H1 (cell line): Measurements from ENCODE around the gene MYH6. TPM values are rescaled to one million over a fixed set of nuclear protein-coding genes. Genes with fewer than 3 reads are reported as not detected.

Source experiments
- CTCF ChIA-PET: fragments of 300-600 bp; sonication (Branson Sonifier 250); formaldehyde crosslinking; loops from one replicate; lab custom pipeline; 2021; ENCODE audit not compliant: partially characterized antibody; lab: Charles Lee
- POLR2A ChIA-PET: fragments of 300-600 bp; sonication (Branson Sonifier 250); formaldehyde crosslinking; loops from one replicate; lab custom pipeline; 2021; ENCODE audit warnings: inconsistent platforms; ENCODE audit not compliant: partially characterized antibody; lab: Charles Lee
- DNase-seq, 2 experiments: peaks; one replicate each; pipeline versions ENCODE4 v3.0.0 to v3.0.0-alpha.2; 2010 to 2022; ENCODE audit warnings: low spot score in 2 of 2, low read depth in 1 of 2, mixed read lengths in 1 of 2
- FAIRE-seq: peaks from 2 replicates; lab custom pipeline; 2011; peaks lifted over from hg19 to GRCh38; lab: Jason Lieb, UNC
- H2AFZ ChIP-seq: 2 replicates; pipeline ENCODE4 v1.8.1; 2012; ENCODE audit warnings: low read length, inconsistent platforms
- H2AK5ac ChIP-seq: 2 replicates; pipeline ENCODE4 v1.6.1; 2013; ENCODE audit warnings: low read depth, low read length
- H2BK120ac ChIP-seq: replicated peaks from 2 replicates; pipeline ENCODE3; 2013; ENCODE audit warnings: low read depth, low read length, inconsistent platforms
- H2BK12ac ChIP-seq: 2 replicates; pipeline ENCODE4 v1.6.1; 2013; ENCODE audit warnings: low read depth, low read length
- H2BK15ac ChIP-seq: 2 replicates; pipeline ENCODE4 v1.6.1; 2013; ENCODE audit warnings: low read length
- H2BK20ac ChIP-seq: 2 replicates; pipeline ENCODE4 v1.6.1; 2013; ENCODE audit warnings: low read length
- H2BK5ac ChIP-seq: 2 replicates; pipeline ENCODE4 v1.6.1; 2013; ENCODE audit warnings: low read depth, low read length
- H3K14ac ChIP-seq: 2 replicates; pipeline ENCODE4 v1.6.1; 2013; ENCODE audit warnings: inconsistent platforms; ENCODE audit not compliant: insufficient read length
- H3K18ac ChIP-seq: 2 replicates; pipeline ENCODE4 v1.6.1; 2013; ENCODE audit warnings: low read length; ENCODE audit errors: extremely low read depth
- H3K23ac ChIP-seq: 2 replicates; pipeline ENCODE4 v1.6.1; 2013; ENCODE audit warnings: inconsistent platforms; ENCODE audit not compliant: insufficient read length
- H3K23me2 ChIP-seq: 2 replicates; pipeline ENCODE4 v1.6.1; 2013; ENCODE audit warnings: low read depth, low read length
- H3K27ac ChIP-seq: 2 replicates; pipeline ENCODE4 v1.6.1; 2011; ENCODE audit warnings: low read depth, low read length, inconsistent platforms
- H3K27me3 ChIP-seq, 4 experiments: replicated peaks in 1 of 4; 1 replicate in 1 of 4; 2 replicates in 3 of 4; pipeline versions ENCODE4 v1.6.1 to v1.8.1; 2011 to 2013; ENCODE audit warnings: low read length in 3 of 4, mild to moderate bottlenecking in 3 of 4, inconsistent platforms in 2 of 4, mixed read lengths in 2 of 4, moderate library complexity in 1 of 4; ENCODE audit not compliant: control insufficient read depth in 3 of 4, insufficient read depth in 3 of 4; ENCODE audit errors: extremely low read depth in 1 of 4
- H3K36me3 ChIP-seq, 4 experiments: 2 replicates each; pipeline versions ENCODE4 v1.6.1 to v1.8.1; 2011 to 2013; ENCODE audit warnings: mild to moderate bottlenecking in 4 of 4, low read length in 3 of 4, moderate library complexity in 2 of 4, control low read depth in 1 of 4, inconsistent platforms in 1 of 4; ENCODE audit not compliant: insufficient read depth in 4 of 4, control insufficient read depth in 2 of 4
- H3K4ac ChIP-seq: replicated peaks from 2 replicates; pipeline ENCODE3; 2013; ENCODE audit warnings: low read length, low read depth, mixed read lengths, inconsistent platforms; ENCODE audit not compliant: insufficient read length
- H3K4me1 ChIP-seq, 4 experiments: replicated peaks in 1 of 4; 1 replicate in 1 of 4; 2 replicates in 3 of 4; pipeline versions ENCODE4 v1.6.1 to v1.8.1; 2011 to 2013; ENCODE audit warnings: low read length in 3 of 4, inconsistent platforms in 2 of 4, mixed read lengths in 1 of 4; ENCODE audit not compliant: insufficient read depth in 4 of 4, control insufficient read depth in 3 of 4
- H3K4me2 ChIP-seq, 2 experiments: 2 replicates each; pipeline versions ENCODE4 v1.6.1 to v1.8.1; 2011 to 2013; ENCODE audit warnings: low read depth in 2 of 2, low read length in 2 of 2, control low read depth in 1 of 2, inconsistent platforms in 1 of 2, mild to moderate bottlenecking in 1 of 2; ENCODE audit not compliant: insufficient read depth in 1 of 2
- H3K4me3 ChIP-seq, 4 experiments: fragments of 200-600, 300-600 bp in 1 of 4; sonication (generic), shearing (Covaris generic), sonication (Bioruptor Twin) in 1 of 4; 2 replicates each; pipeline versions ENCODE4 v1.5.1 to v1.8.1; 2011 to 2016; ENCODE audit warnings: low read length in 4 of 4, low read depth in 3 of 4, control low read depth in 2 of 4, inconsistent platforms in 2 of 4, mild to moderate bottlenecking in 2 of 4, mixed read lengths in 1 of 4, moderate library complexity in 1 of 4; ENCODE audit not compliant: insufficient read depth in 2 of 4; ENCODE audit errors: extremely low read depth in 1 of 4
- H3K56ac ChIP-seq: replicated peaks from 2 replicates; pipeline ENCODE3; 2013; ENCODE audit warnings: low read depth, mild to moderate bottlenecking, mixed read lengths, low read length, inconsistent platforms; ENCODE audit not compliant: insufficient read length
- H3K79me1 ChIP-seq: 2 replicates; pipeline ENCODE4 v1.6.1; 2013; ENCODE audit warnings: low read depth, low read length, control low read depth
- H3K79me2 ChIP-seq, 2 experiments: 2 replicates each; pipeline versions ENCODE4 v1.6.1 to v1.8.1; 2012 to 2013; ENCODE audit warnings: low read length in 2 of 2, mild to moderate bottlenecking in 2 of 2, inconsistent platforms in 1 of 2; ENCODE audit not compliant: insufficient read depth in 2 of 2, control insufficient read depth in 1 of 2
- H3K9ac ChIP-seq, 4 experiments: replicated peaks in 1 of 4; 1 replicate in 1 of 4; 2 replicates in 3 of 4; pipeline versions ENCODE4 v1.6.1 to v1.8.1; 2011 to 2013; ENCODE audit warnings: low read depth in 3 of 4, low read length in 3 of 4, control low read depth in 2 of 4, mild to moderate bottlenecking in 2 of 4, moderate library complexity in 2 of 4, inconsistent platforms in 1 of 4; ENCODE audit errors: extremely low read depth in 1 of 4
- H3K9me3 ChIP-seq, 2 experiments: 2 replicates each; pipeline versions ENCODE4 v1.6.1 to v1.8.1; 2012 to 2013; ENCODE audit warnings: mild to moderate bottlenecking in 2 of 2, moderate library complexity in 2 of 2, control low read depth in 1 of 2, inconsistent platforms in 1 of 2, low read depth in 1 of 2, low read length in 1 of 2, mixed read lengths in 1 of 2; ENCODE audit not compliant: insufficient read depth in 2 of 2
- H4K20me1 ChIP-seq, 2 experiments: replicated peaks in 1 of 2; 2 replicates each; pipeline versions ENCODE3 to v1.8.1; 2011 to 2013; ENCODE audit warnings: inconsistent platforms in 2 of 2, low read length in 2 of 2, mild to moderate bottlenecking in 1 of 2; ENCODE audit not compliant: insufficient read depth in 2 of 2, control insufficient read depth in 1 of 2
- H4K5ac ChIP-seq: 2 replicates; pipeline ENCODE4 v1.6.1; 2013; ENCODE audit warnings: low read length, low read depth, mixed read lengths, inconsistent platforms; ENCODE audit not compliant: insufficient read length
- H4K8ac ChIP-seq: 2 replicates; pipeline ENCODE4 v1.8.0; 2013; ENCODE audit warnings: mild to moderate bottlenecking, moderate library complexity, low read length, inconsistent platforms; ENCODE audit not compliant: insufficient read depth; ENCODE audit errors: extremely low read depth
- H4K91ac ChIP-seq: replicated peaks from 2 replicates; pipeline ENCODE3; 2013; ENCODE audit warnings: low read length, mixed read lengths, inconsistent platforms; ENCODE audit not compliant: insufficient read length
- ASH2L ChIP-seq: fragments of 200-600, 300-600 bp; sonication (generic); IDR thresholded peaks from one replicate; pipeline ENCODE4 v1.7.1; 2017; ENCODE audit warnings: low read length
- CHD1 ChIP-seq: IDR thresholded peaks from 2 replicates; pipeline ENCODE4 v1.6.1; 2012; ENCODE audit warnings: low read depth, low read length, improper control_type of control experiment
- FOSL1 ChIP-seq: IDR thresholded peaks from 2 replicates; pipeline ENCODE4 v1.6.1; 2011; ENCODE audit warnings: mild to moderate bottlenecking, low read depth, low read length, moderate library complexity; ENCODE audit not compliant: insufficient read depth
- GABPA ChIP-seq: IDR thresholded peaks from 2 replicates; pipeline ENCODE4 v1.6.1; 2011; ENCODE audit warnings: mild to moderate bottlenecking, low read length, moderate library complexity, borderline replicate concordance; ENCODE audit not compliant: insufficient read depth
- HDAC2 ChIP-seq, 2 experiments: fragments of 300-600 bp in 1 of 2; sonication (generic) in 1 of 2; IDR thresholded peaks; 2 replicates each; pipeline ENCODE4 v1.6.1; 2011 to 2012; ENCODE audit warnings: low read depth in 2 of 2, low read length in 2 of 2, mild to moderate bottlenecking in 2 of 2, moderate library complexity in 2 of 2, borderline replicate concordance in 1 of 2, inconsistent platforms in 1 of 2
- JUND ChIP-seq: IDR thresholded peaks from 2 replicates; pipeline ENCODE4 v1.6.1; 2011; ENCODE audit warnings: mild to moderate bottlenecking, improper control_type of control experiment, low read length
- KDM5A ChIP-seq: fragments of 200-600 bp; IDR thresholded peaks from 2 replicates; pipeline ENCODE4 v1.7.1; 2012; ENCODE audit warnings: mild to moderate bottlenecking, low read length, inconsistent platforms, mixed read lengths
- PHF8 ChIP-seq: fragments of 200-600 bp; sonication (generic); conservative IDR thresholded peaks from 2 replicates; pipeline ENCODE4 v1.7.1; 2012; ENCODE audit warnings: low read depth, mild to moderate bottlenecking, inconsistent platforms, low read length, moderate library complexity
- RNF2 ChIP-seq: fragments of 200-900, 300-1000 bp; sonication (generic); IDR thresholded peaks from 2 replicates; pipeline ENCODE4 v1.7.1; 2016; ENCODE audit warnings: borderline replicate concordance, low read depth, mild to moderate bottlenecking, antibody characterized with exemption, low read length; ENCODE audit not compliant: poor library complexity, severe bottlenecking; ENCODE audit errors: missing control alignments
- TAF1 ChIP-seq: IDR thresholded peaks from 2 replicates; pipeline ENCODE4 v1.6.1; 2011; ENCODE audit warnings: mild to moderate bottlenecking, low read depth, low read length
- WGBS, 2 experiments: shearing (Covaris generic) in 1 of 2; methylation state at CpG; one replicate each; pipeline versions ENCODE4 v1.1.6 to v1.1.7; 2013 to 2015; ENCODE audit warnings: low lambda C conversion rate in 2 of 2, mixed read lengths in 2 of 2, inconsistent platforms in 1 of 2, low coverage in 1 of 2, missing lambda C conversion rate in 1 of 2; ENCODE audit not compliant: insufficient replicate concordance in 2 of 2, insufficient coverage in 1 of 2, insufficient read length in 1 of 2; ENCODE audit errors: extremely low coverage in 1 of 2, missing lambda C conversion rate in 1 of 2; 5-methylcytosine and 5-hydroxymethylcytosine counted together
- polyA plus RNA-seq, 7 experiments: library from polyadenylated mRNA; depleted of rRNA in 3 of 7; stranded (reverse) in 5 of 7; unstranded in 2 of 7; fragments of >200 nt in 5 of 7; fragments of 200-250 nt in 2 of 7; gene quantifications; 1 replicate in 5 of 7; 2 replicates in 1 of 7; 4 replicates in 1 of 7; pipeline versions ENCODE4 v1.2.1 to v1.2.3, GENCODE V29; 2011 to 2013; ENCODE audit warnings: missing spikeins in 2 of 7, mixed read lengths in 2 of 7
- total RNA-seq: library from RNA; stranded (reverse); fragmentation: NEBNext Ultra II Directional; extraction: Animal tissue kit (Norgen Biotek cat#: 25700); gene quantifications from 2 replicates; pipeline ENCODE4 v1.2.1, GENCODE V29; 2021

Gene MYH6
- total and polyA plus RNA-seq, 2 of the 8 experiments (the other 6 are each of a cell fraction or from before 2014, with no cell fraction given), result 0.03 TPM; not detected in 1

GRCh38 chr14:23403139-23403438 is 5.0 kb downstream of the MYH6 start:
- no peaks in the 10 kb centered on the region for H3K36me3 ChIP-seq
- no peak overlapping the region for H3K9ac ChIP-seq
- H3K4me2 ChIP-seq, result no peak overlapping the region
- H4K20me1 ChIP-seq, result peaks cover 0 to 2% of the 10 kb centered on the region in 2 experiments
- H3K18ac ChIP-seq, result no peak overlapping the region
- no peak overlapping the region for H4K8ac ChIP-seq
- H3K79me2 ChIP-seq, result no peaks in the 10 kb centered on the region
- no peak overlapping the region for H4K91ac ChIP-seq
- no peak overlapping the region for H3K14ac ChIP-seq
- 82% methylated on average over 7 of the region's 7 CpGs; no CpG with 5 or more reads in 1 of the 2 experiments for WGBS, 2 experiments
- no peak overlapping the region for H3K23ac ChIP-seq
- ChIA-PET POLR2A (no interaction called here), CTCF (interaction anchor here (1.4 to 1.8 kb wide), 3 partner anchors 15 to 23 kb away, joined by 3 to 7 read pairs (median 4); no protein-coding TSS in a partner anchor)
- FAIRE-seq (no peak), DNase-seq (no peak)
- no peak overlapping the region for H3K4ac ChIP-seq
- no peak overlapping the region for H3K4me3 ChIP-seq
- H4K5ac ChIP-seq, result no peak overlapping the region
- H2AK5ac ChIP-seq, result no peak overlapping the region
- no peak for TF ChIP-seq CHD1
- no peak for TF ChIP-seq RNF2
- no peak for TF ChIP-seq PHF8
- no peak for TF ChIP-seq GABPA
- no peak for TF ChIP-seq FOSL1
- no peak for TF ChIP-seq KDM5A
- TF ChIP-seq TAF1, result no peak
- no peak for TF ChIP-seq JUND
- TF ChIP-seq HDAC2 (IDR thresholded peaks at IDR 0.05; ENCODE audit: borderline replicate concordance in 1 of 2, low read depth in 2 of 2, low read length in 2 of 2), result no peak
- no peak for TF ChIP-seq ASH2L
- H3K56ac ChIP-seq, result no peak overlapping the region
- no peaks in the 10 kb centered on the region for H3K23me2 ChIP-seq
- H2BK120ac ChIP-seq, result no peak overlapping the region
- no peaks in the 10 kb centered on the region for H3K79me1 ChIP-seq
- no peak overlapping the region for H2BK12ac ChIP-seq
- H3K4me1 ChIP-seq, result no peaks in the 10 kb centered on the region; a peak in 1 of 7 replicates
- H3K27ac ChIP-seq, result no peak overlapping the region
- no peak overlapping the region; the same call in 1 of the 2 replicates for H2AFZ ChIP-seq
- no peak overlapping the region for H2BK15ac ChIP-seq
- no peak overlapping the region for H2BK20ac ChIP-seq
- H3K27me3 ChIP-seq, result no peaks in the 10 kb centered on the region; a peak in 3 of 7 replicates
- no peaks in the 10 kb centered on the region for H3K9me3 ChIP-seq
- H2BK5ac ChIP-seq, result no peak overlapping the region
